Measurements from ENCODE around the gene LHFPL6. TPM values are rescaled to one million over a fixed set of nuclear protein-coding genes. Genes with fewer than 3 reads are reported as not detected.

LHFPL6 gene
- total and polyA plus RNA-seq, 10 of the 15 experiments (the other 5 are each of a cell fraction or from before 2014, with no cell fraction given) = 0.11 to 4.6 (median 0.41) TPM

DNA sequence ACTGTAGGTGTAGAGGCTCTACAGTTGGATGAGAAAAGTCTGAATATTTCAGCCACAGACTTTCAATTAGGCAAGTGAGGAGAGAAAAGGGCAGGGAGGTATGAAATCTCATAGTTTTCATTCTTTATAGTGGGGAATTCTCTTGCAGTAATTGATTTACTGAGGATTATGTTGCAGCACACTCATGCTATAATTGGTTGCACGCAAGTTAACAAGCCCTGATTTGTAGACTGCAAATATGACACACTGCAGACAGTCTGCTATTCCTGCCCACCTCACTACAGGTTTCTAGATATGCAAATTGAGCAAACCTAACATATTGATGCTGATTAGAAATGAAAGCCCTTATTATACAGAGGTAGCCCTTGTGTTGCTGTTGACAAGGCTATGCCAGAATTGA lies 139.4 kb downstream of the LHFPL6 start:
- ATAC-seq = no peak
- FAIRE-seq = no peak
- POLR2A ChIA-PET = no interaction called here
- no peaks in the 10 kb centered on the region for H3K9me3 ChIP-seq (replicated peaks; ENCODE audit: control insufficient read depth, insufficient read depth, low read length)
- in situ Hi-C loops (cut with MboI) (no loop called here), intact Hi-C loops (cut with micrococcal nuclease; ENCODE audit: unreplicated experiment) (no loop called here)
- no peaks in the 10 kb centered on the region for H3K79me2 ChIP-seq (ENCODE audit: control insufficient read depth, insufficient read depth, low read length)
- H3K4me2 ChIP-seq (ENCODE audit: control insufficient read depth, insufficient read depth) = no peak overlapping the region
- no peaks in the 10 kb centered on the region for H3K36me3 ChIP-seq (ENCODE audit: control insufficient read depth in 2 of 2, insufficient read depth in 2 of 2, low read length in 1 of 2)
- DNase-seq (ENCODE audit: low read depth, low spot score) = no peak
- SMC1A ChIA-PET (ENCODE audit: uncharacterized antibody, unreplicated experiment) = no interaction called here
- BruUV-seq (replicated peaks) = no TSS peak
- H3K27me3 ChIP-seq (replicated peaks in 1 of 2; ENCODE audit: control insufficient read depth in 2 of 2, insufficient read depth in 2 of 2, low read length in 1 of 2) = no peaks in the 10 kb centered on the region
- H3K9ac ChIP-seq (ENCODE audit: control insufficient read depth, insufficient read depth, low read length) = no peak overlapping the region
- H3K4me1 ChIP-seq (ENCODE audit: control insufficient read depth, insufficient read depth, low read length) = no peaks in the 10 kb centered on the region
- H4K20me1 ChIP-seq (ENCODE audit: control insufficient read depth, insufficient read depth) = no peaks in the 10 kb centered on the region
- no peak overlapping the region for H2AFZ ChIP-seq (ENCODE audit: control insufficient read depth, low read depth, low read length)
- no peak overlapping the region for H3K27ac ChIP-seq (ENCODE audit: control insufficient read depth, insufficient read depth)
- CTCF ChIA-PET = no interaction called here
- no peak overlapping the region for H3K4me3 ChIP-seq
- 88% methylated on average over 1 of the region's 1 CpG for WGBS (ENCODE audit: insufficient coverage, insufficient replicate concordance, low lambda C conversion rate, missing lambda C conversion rate)
- RAD21 ChIA-PET (ENCODE audit: unreplicated experiment) = no interaction called here
- TF ChIP-seq HDGF (IDR thresholded peaks at IDR 0.05) (no peak), SUZ12 (IDR thresholded peaks at IDR 0.05; ENCODE audit: unreplicated experiment) (no peak), MYC (IDR thresholded peaks at IDR 0.05; ENCODE audit: insufficient read depth, insufficient read length, insufficient replicate concordance, low read length, severe bottlenecking) (no peak), ATF7 (IDR thresholded peaks at IDR 0.05; ENCODE audit: low read depth) (no peak), KAT2A (conservative IDR thresholded peaks at IDR 0.05; ENCODE audit: control insufficient read depth, low read depth, low read length) (no peak)
- TF ChIP-seq, protein P1, sequence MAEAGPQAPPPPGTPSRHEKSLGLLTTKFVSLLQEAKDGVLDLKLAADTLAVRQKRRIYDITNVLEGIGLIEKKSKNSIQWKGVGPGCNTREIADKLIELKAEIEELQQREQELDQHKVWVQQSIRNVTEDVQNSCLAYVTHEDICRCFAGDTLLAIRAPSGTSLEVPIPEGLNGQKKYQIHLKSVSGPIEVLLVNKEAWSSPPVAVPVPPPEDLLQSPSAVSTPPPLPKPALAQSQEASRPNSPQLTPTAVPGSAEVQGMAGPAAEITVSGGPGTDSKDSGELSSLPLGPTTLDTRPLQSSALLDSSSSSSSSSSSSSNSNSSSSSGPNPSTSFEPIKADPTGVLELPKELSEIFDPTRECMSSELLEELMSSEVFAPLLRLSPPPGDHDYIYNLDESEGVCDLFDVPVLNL (IDR thresholded peaks at IDR 0.05; ENCODE audit: low read depth, low read length) = no peak
- TF ChIP-seq, protein P2, sequence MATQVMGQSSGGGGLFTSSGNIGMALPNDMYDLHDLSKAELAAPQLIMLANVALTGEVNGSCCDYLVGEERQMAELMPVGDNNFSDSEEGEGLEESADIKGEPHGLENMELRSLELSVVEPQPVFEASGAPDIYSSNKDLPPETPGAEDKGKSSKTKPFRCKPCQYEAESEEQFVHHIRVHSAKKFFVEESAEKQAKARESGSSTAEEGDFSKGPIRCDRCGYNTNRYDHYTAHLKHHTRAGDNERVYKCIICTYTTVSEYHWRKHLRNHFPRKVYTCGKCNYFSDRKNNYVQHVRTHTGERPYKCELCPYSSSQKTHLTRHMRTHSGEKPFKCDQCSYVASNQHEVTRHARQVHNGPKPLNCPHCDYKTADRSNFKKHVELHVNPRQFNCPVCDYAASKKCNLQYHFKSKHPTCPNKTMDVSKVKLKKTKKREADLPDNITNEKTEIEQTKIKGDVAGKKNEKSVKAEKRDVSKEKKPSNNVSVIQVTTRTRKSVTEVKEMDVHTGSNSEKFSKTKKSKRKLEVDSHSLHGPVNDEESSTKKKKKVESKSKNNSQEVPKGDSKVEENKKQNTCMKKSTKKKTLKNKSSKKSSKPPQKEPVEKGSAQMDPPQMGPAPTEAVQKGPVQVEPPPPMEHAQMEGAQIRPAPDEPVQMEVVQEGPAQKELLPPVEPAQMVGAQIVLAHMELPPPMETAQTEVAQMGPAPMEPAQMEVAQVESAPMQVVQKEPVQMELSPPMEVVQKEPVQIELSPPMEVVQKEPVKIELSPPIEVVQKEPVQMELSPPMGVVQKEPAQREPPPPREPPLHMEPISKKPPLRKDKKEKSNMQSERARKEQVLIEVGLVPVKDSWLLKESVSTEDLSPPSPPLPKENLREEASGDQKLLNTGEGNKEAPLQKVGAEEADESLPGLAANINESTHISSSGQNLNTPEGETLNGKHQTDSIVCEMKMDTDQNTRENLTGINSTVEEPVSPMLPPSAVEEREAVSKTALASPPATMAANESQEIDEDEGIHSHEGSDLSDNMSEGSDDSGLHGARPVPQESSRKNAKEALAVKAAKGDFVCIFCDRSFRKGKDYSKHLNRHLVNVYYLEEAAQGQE (IDR thresholded peaks at IDR 0.05; ENCODE audit: low read depth, low read length) = no peak
- TF ChIP-seq, protein P3, sequence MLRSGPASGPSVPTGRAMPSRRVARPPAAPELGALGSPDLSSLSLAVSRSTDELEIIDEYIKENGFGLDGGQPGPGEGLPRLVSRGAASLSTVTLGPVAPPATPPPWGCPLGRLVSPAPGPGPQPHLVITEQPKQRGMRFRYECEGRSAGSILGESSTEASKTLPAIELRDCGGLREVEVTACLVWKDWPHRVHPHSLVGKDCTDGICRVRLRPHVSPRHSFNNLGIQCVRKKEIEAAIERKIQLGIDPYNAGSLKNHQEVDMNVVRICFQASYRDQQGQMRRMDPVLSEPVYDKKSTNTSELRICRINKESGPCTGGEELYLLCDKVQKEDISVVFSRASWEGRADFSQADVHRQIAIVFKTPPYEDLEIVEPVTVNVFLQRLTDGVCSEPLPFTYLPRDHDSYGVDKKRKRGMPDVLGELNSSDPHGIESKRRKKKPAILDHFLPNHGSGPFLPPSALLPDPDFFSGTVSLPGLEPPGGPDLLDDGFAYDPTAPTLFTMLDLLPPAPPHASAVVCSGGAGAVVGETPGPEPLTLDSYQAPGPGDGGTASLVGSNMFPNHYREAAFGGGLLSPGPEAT (IDR thresholded peaks at IDR 0.05; ENCODE audit: low read depth) = no peak
- TF ChIP-seq, protein P4, sequence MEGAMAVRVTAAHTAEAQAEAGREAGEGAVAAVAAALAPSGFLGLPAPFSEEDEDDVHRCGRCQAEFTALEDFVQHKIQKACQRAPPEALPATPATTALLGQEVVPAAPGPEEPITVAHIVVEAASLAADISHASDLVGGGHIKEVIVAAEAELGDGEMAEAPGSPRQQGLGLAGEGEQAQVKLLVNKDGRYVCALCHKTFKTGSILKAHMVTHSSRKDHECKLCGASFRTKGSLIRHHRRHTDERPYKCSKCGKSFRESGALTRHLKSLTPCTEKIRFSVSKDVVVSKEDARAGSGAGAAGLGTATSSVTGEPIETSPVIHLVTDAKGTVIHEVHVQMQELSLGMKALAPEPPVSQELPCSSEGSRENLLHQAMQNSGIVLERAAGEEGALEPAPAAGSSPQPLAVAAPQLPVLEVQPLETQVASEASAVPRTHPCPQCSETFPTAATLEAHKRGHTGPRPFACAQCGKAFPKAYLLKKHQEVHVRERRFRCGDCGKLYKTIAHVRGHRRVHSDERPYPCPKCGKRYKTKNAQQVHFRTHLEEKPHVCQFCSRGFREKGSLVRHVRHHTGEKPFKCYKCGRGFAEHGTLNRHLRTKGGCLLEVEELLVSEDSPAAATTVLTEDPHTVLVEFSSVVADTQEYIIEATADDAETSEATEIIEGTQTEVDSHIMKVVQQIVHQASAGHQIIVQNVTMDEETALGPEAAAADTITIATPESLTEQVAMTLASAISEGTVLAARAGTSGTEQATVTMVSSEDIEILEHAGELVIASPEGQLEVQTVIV (IDR thresholded peaks at IDR 0.05; ENCODE audit: borderline replicate concordance, partially characterized antibody) = no peak
- TF ChIP-seq, protein P5, sequence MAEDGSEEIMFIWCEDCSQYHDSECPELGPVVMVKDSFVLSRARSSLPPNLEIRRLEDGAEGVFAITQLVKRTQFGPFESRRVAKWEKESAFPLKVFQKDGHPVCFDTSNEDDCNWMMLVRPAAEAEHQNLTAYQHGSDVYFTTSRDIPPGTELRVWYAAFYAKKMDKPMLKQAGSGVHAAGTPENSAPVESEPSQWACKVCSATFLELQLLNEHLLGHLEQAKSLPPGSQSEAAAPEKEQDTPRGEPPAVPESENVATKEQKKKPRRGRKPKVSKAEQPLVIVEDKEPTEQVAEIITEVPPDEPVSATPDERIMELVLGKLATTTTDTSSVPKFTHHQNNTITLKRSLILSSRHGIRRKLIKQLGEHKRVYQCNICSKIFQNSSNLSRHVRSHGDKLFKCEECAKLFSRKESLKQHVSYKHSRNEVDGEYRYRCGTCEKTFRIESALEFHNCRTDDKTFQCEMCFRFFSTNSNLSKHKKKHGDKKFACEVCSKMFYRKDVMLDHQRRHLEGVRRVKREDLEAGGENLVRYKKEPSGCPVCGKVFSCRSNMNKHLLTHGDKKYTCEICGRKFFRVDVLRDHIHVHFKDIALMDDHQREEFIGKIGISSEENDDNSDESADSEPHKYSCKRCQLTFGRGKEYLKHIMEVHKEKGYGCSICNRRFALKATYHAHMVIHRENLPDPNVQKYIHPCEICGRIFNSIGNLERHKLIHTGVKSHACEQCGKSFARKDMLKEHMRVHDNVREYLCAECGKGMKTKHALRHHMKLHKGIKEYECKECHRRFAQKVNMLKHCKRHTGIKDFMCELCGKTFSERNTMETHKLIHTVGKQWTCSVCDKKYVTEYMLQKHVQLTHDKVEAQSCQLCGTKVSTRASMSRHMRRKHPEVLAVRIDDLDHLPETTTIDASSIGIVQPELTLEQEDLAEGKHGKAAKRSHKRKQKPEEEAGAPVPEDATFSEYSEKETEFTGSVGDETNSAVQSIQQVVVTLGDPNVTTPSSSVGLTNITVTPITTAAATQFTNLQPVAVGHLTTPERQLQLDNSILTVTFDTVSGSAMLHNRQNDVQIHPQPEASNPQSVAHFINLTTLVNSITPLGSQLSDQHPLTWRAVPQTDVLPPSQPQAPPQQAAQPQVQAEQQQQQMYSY (CRISPR knock-in tag; IDR thresholded peaks at IDR 0.05) = no peak
